Endodermal cell (in vitro differentiated cells): ENCODE results near the gene PADI3. TPM values are rescaled to one million over a fixed set of nuclear protein-coding genes. Genes with fewer than 3 reads are reported as not detected.

ENCODE experiments used
- DNase-seq: peaks from one replicate; pipeline ENCODE4 v3.0.0-alpha.2; 2017
- H3K27ac ChIP-seq: 2 replicates; pipeline ENCODE4 v1.5.1; 2013; ENCODE audit warnings: mild to moderate bottlenecking, low read depth, low read length, moderate library complexity
- H3K27me3 ChIP-seq: 2 replicates; pipeline ENCODE4 v1.6.1; 2013; ENCODE audit warnings: mild to moderate bottlenecking, low read length, moderate library complexity; ENCODE audit not compliant: insufficient read depth, control insufficient read depth, poor library complexity, severe bottlenecking
- H3K36me3 ChIP-seq: 2 replicates; pipeline ENCODE4 v1.7.0; 2013; ENCODE audit warnings: mild to moderate bottlenecking, low read length, moderate library complexity; ENCODE audit not compliant: control insufficient read depth, insufficient read depth
- H3K4me1 ChIP-seq: one replicate; pipeline ENCODE4 v1.7.0; 2013; ENCODE audit warnings: low read length; ENCODE audit not compliant: control insufficient read depth, insufficient read depth
- H3K4me3 ChIP-seq: 2 replicates; pipeline ENCODE4 v1.5.1; 2013; ENCODE audit warnings: mild to moderate bottlenecking, low read length, moderate library complexity
- H3K9ac ChIP-seq: 2 replicates; pipeline ENCODE4 v1.6.1; 2013; ENCODE audit warnings: mild to moderate bottlenecking, low read length, moderate library complexity; ENCODE audit not compliant: poor library complexity, severe bottlenecking; ENCODE audit errors: extremely low read depth
- H3K9me3 ChIP-seq: 2 replicates; pipeline ENCODE4 v1.6.1; 2013; ENCODE audit warnings: mild to moderate bottlenecking, low read length, moderate library complexity; ENCODE audit not compliant: control insufficient read depth
- H3K27ac Mint-ChIP-seq: 2 replicates; pipeline ENCODE4 v1.8.0; 2020; ENCODE audit warnings: mixed read lengths
- H3K27me3 Mint-ChIP-seq: 2 replicates; pipeline ENCODE4 v1.8.0; 2021; ENCODE audit warnings: mild to moderate bottlenecking, mixed read lengths; ENCODE audit not compliant: insufficient read depth
- H3K36me3 Mint-ChIP-seq: 2 replicates; pipeline ENCODE4 v1.8.0; 2020; ENCODE audit warnings: low read depth, mixed read lengths
- H3K4me1 Mint-ChIP-seq: 2 replicates; pipeline ENCODE4 v1.8.0; 2020; ENCODE audit warnings: mixed read lengths
- H3K4me3 Mint-ChIP-seq: 2 replicates; pipeline ENCODE4 v1.8.0; 2020; ENCODE audit warnings: mild to moderate bottlenecking, moderate library complexity, mixed read lengths
- H3K9me3 Mint-ChIP-seq: 2 replicates; pipeline ENCODE4 v1.8.0; 2020; ENCODE audit warnings: mild to moderate bottlenecking, mixed read lengths
- CTCF ChIP-seq: fragments of 200-600 bp; sonication (generic); conservative IDR thresholded peaks from 2 replicates; pipeline ENCODE4 v1.5.0; 2021; ENCODE audit warnings: antibody characterized with exemption, mild to moderate bottlenecking
- WGBS, 2 experiments: methylation state at CpG; one replicate each; pipeline versions ENCODE4 v1.1.5 to v1.1.7; 2013; ENCODE audit warnings: missing lambda C conversion rate in 2 of 2, mixed read lengths in 1 of 2; ENCODE audit not compliant: insufficient coverage in 1 of 2, insufficient read length in 1 of 2; 5-methylcytosine and 5-hydroxymethylcytosine counted together
- total RNA-seq, 2 donors: library from RNA; stranded (reverse); fragmentation: NEBNext Ultra II Directional in 1 of 2; extraction: Animal tissue kit (Norgen Biotek cat#: 25700) in 1 of 2; gene quantifications; 2 replicates in 1 of 2; 3 replicates in 1 of 2; pipeline ENCODE4 v1.2.1, GENCODE V29; 2021

PADI3 gene
- total RNA-seq, 2 donors from 2014 or later = 0.29 to 0.33 TPM

GRCh38 chr1:17281775-17282181, 32.9 kb downstream of the PADI3 start:
- Histone ChIP-seq H3K9ac (no peak overlapping the region), H3K27me3 (no peaks in the 10 kb centered on the region), H3K27ac (no peak overlapping the region), H3K36me3 (no peaks in the 10 kb centered on the region), H3K4me1 (no peaks in the 10 kb centered on the region), H3K4me3 (no peak overlapping the region), H3K9me3 (no peaks in the 10 kb centered on the region)
- Mint-ChIP-seq H3K4me3 (no peak overlapping the region), H3K36me3 (no peaks in the 10 kb centered on the region), H3K4me1 (no peaks in the 10 kb centered on the region), H3K27ac (no peak overlapping the region), H3K27me3 (no peaks in the 10 kb centered on the region), H3K9me3 (no peaks in the 10 kb centered on the region)
- no peak for DNase-seq
- 85 to 100% methylated on average over 5 to 8 of the region's 8 CpGs for WGBS, 2 experiments
- TF ChIP-seq CTCF = no peak

GRCh38 chr1:17282836-17283235, 33.9 kb downstream of the PADI3 start:
- H3K27ac Mint-ChIP-seq = no peak overlapping the region
- WGBS, 2 experiments = 87 to 94% methylated on average over 2 to 5 of the region's 5 CpGs
- H3K9me3 ChIP-seq = no peaks in the 10 kb centered on the region
- no peaks in the 10 kb centered on the region for H3K9me3 Mint-ChIP-seq
- no peak overlapping the region for H3K27ac ChIP-seq
- DNase-seq = no peak
- H3K27me3 Mint-ChIP-seq = no peaks in the 10 kb centered on the region
- no peaks in the 10 kb centered on the region for H3K36me3 Mint-ChIP-seq
- no peaks in the 10 kb centered on the region for H3K27me3 ChIP-seq
- no peak overlapping the region for H3K4me3 ChIP-seq
- no peak overlapping the region for H3K9ac ChIP-seq
- H3K4me1 ChIP-seq = no peaks in the 10 kb centered on the region
- H3K4me1 Mint-ChIP-seq = no peaks in the 10 kb centered on the region
- TF ChIP-seq CTCF = no peak
- H3K36me3 ChIP-seq = no peaks in the 10 kb centered on the region
- no peak overlapping the region for H3K4me3 Mint-ChIP-seq

- Mint-ChIP-seq H3K27me3 (peaks cover 3% of the 10 kb centered on the region), H3K36me3 (no peaks in the 10 kb centered on the region)
- H3K27ac ChIP-seq = no peak overlapping the region
These were observed 37.7 kb downstream of the PADI3 start for GRCh38 chr1:17286646-17287045.

More at GRCh38 chr1:17286646-17287045, 37.7 kb downstream of the PADI3 start:
- WGBS, 2 experiments = 82 to 94% methylated on average over 5 of the region's 5 CpGs
- Mint-ChIP-seq H3K4me1 (no peaks in the 10 kb centered on the region), H3K9me3 (no peaks in the 10 kb centered on the region), H3K27ac (no peak overlapping the region), H3K4me3 (no peak overlapping the region)
- Histone ChIP-seq H3K9ac (no peak overlapping the region), H3K4me3 (no peak overlapping the region), H3K27me3 (no peaks in the 10 kb centered on the region), H3K9me3 (no peaks in the 10 kb centered on the region), H3K36me3 (no peaks in the 10 kb centered on the region), H3K4me1 (no peaks in the 10 kb centered on the region)
- no peak for DNase-seq
- no peak for TF ChIP-seq CTCF
